GM19324 (cell line): ENCODE measurements around the gene TRIP4.

Source experiments
- ATAC-seq: cut with Tn5 transposase; IDR thresholded peaks from one replicate; pipeline ENCODE4 v1.9.1; 2021; ENCODE audit warnings: mild to moderate bottlenecking, moderate library complexity; ENCODE audit not compliant: unreplicated experiment, low FRiP score

TRIP4 gene

DNA sequence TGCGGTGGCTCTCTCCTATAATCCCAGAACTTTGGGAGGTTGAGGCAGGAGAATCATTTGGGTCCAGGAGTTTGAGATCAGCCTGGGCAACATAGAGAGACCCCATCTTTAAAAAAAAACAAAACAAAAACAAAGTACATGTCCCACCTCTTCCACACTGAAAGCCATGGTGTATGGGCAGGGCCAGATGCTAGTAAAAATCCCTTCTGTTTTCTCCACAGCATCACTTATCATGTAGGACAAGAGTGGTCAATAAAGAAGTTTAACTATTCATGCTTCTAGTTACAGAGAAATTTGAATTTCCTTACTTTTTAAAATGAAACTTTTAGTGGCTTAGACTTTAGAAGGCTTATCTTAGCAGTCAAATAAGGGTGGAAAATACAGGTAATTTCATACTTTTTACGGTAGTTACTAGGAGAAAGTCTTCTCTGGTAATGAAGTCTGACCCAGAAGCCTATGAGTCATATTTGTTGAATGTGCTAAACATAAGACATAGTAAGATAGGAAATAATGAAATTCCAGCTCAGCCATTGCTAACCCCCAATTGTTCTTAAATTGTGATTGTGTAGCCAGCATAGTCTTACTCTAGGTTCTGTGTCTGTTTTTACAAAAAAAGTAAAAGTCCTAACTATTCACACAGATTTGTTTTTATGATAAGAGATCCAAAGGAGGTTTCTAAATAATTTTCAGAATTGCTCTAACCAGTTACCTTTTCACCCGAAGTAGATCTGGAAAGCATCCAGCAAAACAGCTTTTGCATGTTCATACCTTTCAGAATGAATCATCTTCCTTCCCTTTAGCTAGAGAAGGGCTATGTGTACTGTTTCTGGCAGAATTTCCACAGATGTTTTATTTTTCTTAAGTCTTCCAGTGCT, 56.3 kb downstream of the TRIP4 start:
- peak; percentile 41 for ATAC-seq

GRCh38 chr15:64444836-64445235, 57.2 kb downstream of the TRIP4 start:
- ATAC-seq, result no peak

DNA sequence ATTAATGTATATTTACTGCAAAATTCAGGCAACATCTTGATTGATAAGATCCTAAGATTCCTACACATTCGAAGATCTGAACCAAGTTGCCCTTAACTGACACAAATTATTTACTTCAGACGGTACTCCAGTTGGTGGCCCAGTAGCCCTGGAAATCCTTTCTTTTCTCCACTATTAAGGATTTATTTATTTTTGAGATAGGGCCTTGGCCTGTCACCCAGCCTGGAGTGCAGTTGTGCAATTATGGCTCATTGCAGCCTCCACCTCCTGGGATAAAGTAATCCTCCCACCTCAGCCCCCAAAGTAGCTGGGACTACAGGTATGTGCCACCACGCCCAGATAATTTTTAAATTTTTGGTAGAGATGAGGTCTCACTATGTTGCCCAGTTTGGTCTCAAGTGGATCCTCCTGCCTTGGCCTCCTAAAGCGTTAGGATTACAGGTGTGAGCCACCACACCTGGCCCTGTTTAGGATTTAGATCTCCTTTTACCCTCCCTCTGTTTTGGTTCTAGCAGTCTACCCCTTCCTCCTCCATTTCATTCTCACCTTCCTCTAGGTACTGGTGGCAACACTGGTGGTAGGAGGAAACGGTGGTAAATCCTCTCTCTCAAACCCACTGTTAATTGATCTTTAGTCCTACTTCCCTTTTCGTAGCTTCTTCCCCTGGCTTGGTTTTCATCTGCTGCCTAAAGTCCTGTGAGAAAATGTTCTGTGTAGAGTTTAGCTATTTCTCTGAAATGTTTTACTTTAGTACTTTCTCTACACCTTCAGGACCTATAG, 60.1 kb downstream of the TRIP4 start:
- ATAC-seq, result no peak

- ATAC-seq, result no peak
These were observed 65.5 kb downstream of the TRIP4 start for GRCh38 chr15:64452988-64453688.

GRCh38 chr15:64453689-64454037, 66.0 kb downstream of the TRIP4 start:
- ATAC-seq, result no peak

- no peak for ATAC-seq
These were observed 66.6 kb downstream of the TRIP4 start for GRCh38 chr15:64454282-64454681.

DNA sequence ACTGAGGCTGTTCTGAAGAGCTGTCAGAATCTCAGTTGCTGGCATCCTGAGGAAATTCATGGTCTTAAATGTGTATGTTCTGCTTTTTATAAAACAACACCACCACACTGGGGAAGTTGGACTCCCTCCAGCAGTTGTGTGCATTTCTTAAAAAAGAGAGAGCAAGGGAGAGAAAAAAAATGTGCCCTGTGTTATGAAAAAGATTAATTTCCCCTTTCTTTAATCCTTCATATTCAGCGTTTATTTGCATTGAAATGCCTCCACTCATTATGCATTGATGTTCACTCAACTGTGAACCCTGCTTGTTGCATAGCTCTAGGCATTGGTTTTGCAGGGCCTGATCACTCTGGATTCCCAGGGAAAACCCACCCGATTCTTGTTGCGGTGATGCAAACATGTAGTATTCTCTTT, 68.3 kb downstream of the TRIP4 start:
- ATAC-seq, result no peak

- no peak for ATAC-seq
These were observed 69.0 kb downstream of the TRIP4 start for GRCh38 chr15:64456634-64457108.

DNA sequence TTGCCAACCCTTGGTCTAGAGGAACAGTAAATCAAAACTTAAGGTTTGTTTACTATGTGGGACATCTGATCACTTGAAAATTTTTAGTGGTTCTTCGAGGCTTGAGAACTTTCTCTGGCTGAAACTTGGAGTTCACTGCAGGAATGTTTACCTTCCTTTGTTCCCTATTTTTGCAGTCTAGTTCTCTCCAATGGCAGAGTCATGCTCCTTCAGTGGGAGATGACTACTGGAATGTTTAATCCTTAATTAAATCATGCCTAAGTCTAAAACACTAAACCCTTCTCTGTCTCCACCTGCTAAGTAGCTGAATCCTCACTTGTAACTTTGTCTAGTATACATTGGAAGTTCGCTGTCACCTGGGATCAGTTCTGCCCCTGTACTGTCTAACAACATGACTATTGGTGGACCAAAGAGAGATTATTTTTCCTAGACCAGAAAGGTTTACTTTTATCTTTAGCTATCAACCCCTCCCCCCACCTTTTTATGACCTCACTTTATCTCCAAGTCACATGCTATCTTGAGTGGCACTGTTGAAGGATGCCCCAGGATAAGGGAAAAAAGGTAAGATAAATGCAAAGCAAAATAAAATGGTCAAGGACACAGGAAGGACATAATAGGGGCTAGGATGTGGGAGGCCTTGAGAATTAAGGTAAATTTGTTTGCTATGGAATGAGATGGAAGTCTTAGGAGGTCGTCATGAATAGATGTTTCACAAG, 71.6 kb downstream of the TRIP4 start:
- ATAC-seq, result no peak

- peak; percentile 49 for ATAC-seq
These were observed 72.6 kb downstream of the TRIP4 start, which contains the start of gene ZNF609 for GRCh38 chr15:64460206-64460723. TSS of gene ZNF609 (plus strand) at chr15:64460578. CDS start at chr15:64499420, 38,842 bp downstream.

GRCh38 chr15:64460724-64461720, 73.4 kb downstream of the TRIP4 start:
- peak; percentile 14 for ATAC-seq

- ATAC-seq, result no peak
These were observed 74.1 kb downstream of the TRIP4 start for GRCh38 chr15:64461721-64462162.

DNA sequence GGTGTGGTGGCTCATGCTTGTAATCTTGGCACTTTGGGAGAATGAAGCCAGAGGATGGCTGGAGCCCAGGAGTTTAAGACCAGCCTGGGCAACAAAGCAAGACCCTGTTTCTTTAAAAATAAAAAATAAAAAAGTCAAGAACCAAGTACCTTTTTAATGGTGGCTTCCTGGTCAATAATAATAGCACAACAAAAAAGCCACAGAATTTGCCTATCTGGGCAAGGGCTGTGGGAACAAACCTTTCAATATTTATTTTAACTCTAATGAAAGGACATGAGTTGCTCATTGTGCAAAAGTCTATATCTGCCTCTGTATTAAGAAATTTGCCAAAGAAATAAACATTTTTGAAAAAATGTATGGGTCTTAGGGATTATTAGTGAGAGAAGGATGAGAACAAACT, 74.9 kb downstream of the TRIP4 start:
- no peak for ATAC-seq

DNA sequence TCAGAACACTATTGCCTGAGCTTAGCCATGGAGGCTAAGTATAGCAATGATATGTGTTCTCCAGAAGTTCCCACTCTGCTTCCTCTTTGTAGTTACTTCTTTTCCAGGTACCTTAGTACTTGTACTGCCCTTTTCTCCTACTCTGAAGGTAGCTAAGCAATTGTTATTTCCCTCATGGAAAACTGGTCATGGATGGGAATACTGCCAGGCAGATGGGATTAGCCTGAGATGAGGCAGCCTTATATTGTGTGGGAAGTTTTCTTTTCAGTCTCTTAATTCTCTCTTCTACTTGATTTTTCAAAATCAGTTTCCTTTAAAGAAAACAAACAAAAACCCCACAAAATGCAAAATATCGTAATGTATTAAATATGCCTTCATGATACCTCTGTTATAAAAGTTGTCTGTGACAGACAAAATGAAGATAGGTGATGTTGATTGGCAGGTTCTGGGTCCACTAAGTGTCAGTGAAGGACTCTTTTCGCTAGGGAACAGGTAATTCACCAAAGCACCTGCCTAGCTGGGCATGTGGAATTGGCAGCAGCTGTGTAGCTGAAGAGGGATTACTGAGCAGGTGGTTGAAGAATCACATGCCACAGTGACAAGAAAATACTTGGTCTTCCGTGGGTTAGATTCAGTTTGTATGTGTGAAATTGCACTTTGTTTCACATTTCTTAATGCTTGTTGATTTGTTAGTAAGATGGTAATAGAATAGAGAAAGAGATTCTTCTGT, 76.8 kb downstream of the TRIP4 start:
- no peak for ATAC-seq

DNA sequence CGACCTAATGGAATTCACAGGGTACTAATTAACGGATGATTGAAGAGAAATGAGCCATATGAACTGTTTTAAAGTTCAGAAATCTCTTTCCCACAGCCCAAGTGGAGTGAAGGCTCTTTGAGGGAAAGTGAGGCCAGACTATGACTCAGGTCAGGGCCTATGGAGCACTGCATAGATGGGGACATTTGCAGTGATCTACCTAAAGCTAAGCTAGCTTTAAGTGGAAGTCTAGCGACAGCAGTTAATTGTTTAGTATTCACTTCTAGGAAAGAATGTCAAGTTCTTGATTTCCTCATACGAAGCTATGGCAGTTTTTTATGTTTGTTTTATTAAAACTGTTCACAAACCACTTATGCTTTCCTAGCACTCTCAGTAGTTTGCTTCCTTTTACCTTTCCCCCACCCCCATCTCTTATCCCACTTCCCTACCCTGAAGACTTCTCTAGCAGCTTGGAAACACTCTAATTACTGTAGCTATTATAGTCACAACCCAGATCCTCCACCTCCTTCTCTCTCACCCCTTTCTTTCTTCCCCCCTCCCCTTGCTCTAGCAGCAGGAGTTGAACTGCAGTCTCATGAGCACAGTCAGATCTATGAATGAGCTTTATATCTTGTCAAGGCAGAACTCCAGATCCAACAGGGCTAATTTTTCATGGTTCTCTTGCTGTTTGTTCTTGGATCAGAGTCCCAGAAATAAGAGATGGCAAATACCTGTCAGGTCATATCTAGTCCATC, 78.9 kb downstream of the TRIP4 start:
- ATAC-seq, result no peak

- no peak for ATAC-seq
These were observed 84.5 kb downstream of the TRIP4 start for GRCh38 chr15:64472161-64472560.

- no peak for ATAC-seq
These were observed 87.2 kb downstream of the TRIP4 start for GRCh38 chr15:64474846-64475245.
